UCSD-AML1 (cell line): ENCODE data around the gene ARSB.

Experiments used
- DNase-seq: peaks from one replicate; lab custom pipeline; 2025; ENCODE audit not compliant: unreplicated experiment; lab: John Stamatoyannopoulos, UW

The ARSB gene

DNA sequence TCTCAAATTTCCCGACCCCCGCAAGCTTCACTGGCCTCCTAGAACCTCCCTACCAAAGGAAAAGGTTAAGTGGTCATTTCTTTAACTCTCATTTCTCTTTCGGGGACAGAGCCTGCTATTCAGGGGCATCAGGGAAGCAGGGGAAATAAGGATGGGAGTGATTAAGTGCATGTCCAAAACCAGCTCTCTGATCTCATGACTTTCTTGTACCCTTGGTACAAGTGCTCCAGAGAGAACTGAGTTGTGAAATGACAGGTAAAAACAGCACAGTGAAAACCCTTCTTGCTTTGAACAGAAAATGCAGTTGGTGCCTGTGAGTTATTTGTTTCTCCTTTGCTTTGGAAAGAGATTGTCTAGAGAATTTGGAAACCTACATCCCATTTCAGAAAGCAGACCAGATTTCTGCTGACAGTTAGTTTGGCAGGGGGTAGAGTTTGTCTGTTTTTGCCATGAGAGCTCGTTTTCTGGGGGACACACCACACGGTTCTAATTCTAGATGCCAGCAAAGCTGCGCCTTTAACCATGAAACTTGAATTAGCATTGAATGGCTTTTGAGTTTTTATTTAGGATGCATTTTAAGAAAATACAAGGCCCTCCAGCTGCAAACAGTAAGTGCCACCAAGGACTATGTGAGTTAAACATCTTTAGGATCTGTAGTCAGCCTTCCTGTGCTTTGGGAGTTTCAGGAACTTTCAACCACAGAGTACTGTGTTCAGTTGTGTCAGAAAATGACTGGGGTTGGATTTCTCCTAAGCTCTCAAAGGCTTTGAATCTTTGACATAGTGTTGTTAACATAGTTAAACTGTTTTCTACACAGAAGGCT is 174.8 kb downstream of the ARSB start:
- no peak for DNase-seq

DNA sequence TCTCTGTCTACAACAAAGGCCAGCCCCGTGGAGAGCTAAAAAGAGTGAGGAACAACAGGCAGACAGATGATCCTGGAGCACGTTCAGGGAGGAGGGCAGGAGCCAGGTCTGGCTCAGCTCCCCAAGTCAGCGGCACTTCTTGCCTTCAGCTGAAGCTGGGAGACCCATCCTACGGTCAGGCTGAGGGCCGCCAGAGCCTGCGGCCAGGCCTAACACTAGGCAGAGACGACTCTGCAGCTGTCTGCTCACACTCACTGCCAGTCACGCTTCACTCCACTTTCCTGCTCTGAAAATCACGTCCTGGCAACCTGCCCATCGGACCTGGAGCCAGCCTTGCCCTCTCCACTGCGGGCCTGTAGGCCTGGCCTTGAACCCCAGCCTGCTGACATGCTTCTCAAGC is 175.7 kb downstream of the ARSB start:
- no peak for DNase-seq

DNA sequence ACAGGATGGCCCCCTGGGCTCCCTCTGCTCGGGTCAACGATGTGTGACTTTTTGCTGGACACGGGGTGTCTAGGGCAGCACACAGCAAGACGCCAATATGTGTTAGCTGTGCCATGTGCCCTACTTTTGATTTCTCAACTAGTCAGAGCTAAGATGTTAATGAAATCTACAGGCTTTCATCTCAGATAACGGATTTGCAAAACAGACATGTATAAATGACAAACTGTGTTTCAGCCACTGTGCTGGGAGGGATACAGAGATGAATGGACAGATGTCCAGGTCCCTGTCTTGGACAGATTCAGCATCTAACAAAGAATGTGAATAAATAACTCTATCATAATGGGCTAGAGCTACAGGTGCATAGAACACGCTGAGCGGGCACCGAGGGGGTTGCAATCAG is 176.3 kb downstream of the ARSB start:
- DNase-seq, result no peak

DNA sequence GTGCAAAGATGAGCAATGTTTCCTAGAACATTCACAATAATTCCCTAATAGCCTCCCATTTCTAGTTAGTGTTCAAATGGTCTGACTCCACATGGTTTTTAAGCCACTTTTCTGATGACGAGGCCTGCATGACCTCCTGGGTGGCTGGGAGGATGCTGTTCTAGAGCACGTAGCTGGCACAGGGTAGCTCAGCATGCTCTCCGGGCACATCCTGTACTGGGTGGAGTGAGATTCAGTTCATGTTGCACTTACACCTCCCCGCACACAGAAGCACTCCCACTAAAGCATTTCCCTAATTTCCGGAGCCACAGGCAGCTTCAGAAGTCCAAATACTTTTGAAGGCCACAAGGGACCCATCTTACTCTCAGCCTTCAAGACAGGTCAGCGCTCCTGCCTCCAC is 176.7 kb downstream of the ARSB start:
- DNase-seq, result no peak

DNA sequence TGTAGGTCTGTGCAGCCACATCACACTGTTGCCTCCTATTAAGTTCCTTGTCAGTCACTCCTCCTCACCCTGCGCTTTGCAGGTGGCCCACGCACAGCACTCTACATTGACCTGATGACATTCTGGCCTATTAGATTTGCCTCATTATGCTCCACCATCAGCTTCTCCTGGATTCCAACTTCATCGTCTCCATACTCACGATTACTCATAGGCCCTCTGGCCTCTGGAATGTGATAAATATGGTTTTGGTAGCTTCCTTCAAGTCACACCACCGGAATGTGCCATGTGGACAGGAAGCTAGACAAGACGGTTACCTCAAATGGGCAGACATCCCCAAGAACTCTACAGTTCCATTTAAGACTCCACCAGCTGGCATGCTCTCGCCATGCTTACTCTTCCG is 178.6 kb downstream of the ARSB start:
- no peak for DNase-seq

DNA sequence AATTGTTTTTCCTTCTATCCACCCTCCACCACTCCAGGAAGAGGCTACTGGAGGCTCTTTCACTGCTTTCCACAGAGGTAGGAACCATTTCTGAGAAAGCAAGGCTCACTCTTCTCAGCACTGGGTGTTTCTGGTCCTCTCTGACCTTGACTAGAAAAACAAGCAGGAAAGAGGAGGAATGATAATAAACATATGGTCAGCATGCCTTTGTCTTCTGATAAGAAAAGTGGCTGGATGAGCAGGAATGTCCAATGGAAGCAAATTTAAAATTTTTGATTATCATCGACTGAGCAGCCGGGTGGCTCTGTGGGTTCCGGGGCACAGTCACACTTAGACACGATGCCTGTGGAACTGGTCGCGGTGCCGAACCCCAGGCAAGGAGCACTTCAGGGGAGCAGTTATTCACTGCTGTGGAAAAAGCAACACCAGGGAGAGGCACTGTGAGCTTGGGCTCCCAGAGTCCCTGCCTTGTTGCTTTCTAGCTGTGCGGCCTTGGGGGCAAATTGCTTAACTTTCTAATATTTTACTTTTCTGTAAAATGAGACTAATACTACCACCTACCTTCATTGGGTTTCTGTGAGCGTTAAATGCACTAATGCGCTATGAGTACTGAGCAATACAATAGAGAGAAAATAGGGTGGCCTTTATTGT is 179.5 kb downstream of the ARSB start:
- no peak for DNase-seq

DNA sequence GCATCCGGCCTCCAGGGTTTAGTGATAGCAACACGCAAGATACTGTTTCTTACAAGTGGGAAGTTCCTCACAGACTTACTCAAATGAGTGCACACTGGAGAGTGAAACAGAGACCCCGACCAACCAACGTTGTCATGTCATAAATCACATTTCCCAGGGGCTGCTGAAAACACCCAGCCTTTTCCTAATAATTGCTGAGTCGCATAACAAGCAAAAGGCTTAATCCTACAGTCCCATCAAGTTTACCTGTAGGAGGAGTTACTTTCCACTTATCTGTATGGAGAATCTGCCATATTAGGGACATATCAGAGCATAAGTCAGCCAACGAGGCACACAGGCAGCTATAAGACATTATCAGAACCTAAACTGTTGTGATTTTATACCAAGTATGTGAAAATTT is 180.1 kb downstream of the ARSB start:
- DNase-seq, result no peak

DNA sequence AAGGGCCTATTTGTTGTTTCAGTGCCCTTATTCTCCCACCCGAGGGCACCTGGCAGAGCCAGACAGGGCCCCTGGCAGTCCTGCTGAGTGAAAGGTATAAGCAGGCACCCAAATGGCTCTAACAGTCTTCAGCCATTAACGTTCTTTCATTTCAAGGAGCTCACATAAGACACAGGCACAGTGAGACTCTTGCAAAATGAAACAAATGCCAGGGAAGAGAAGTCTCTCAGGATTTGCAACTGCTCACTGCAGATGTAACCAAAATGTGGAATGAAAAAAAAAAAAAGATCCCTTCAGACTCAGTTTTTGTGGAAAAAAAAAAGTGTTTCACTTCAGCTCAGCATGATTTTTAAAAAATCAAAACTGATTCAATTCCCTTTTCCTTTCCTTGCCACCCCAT is 181.2 kb downstream of the ARSB start:
- no peak for DNase-seq

DNA sequence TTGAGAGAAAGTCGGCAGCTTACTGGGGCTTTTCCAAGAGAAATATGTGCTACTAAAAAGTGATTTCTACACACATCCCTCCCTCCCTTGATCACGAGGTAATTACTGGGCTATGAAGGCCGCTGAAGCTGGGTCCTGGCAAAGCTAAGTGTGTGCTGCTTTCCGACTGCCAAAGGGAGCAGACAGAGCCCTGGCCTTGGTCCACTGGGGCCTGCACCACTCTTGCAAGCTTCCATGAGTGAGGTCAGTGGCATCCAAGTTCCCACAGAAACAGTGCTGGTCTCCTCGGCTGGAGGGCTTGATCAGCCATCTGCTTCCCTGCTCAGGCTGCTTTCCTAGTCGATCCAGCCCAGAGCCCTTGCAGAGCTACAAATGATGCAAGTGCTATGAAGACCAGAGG is 181.8 kb downstream of the ARSB start:
- no peak for DNase-seq

GRCh38 chr5:78801413-78801812 is 183.7 kb downstream of the ARSB start:
- no peak for DNase-seq

GRCh38 chr5:78799266-78800017 is 185.7 kb downstream of the ARSB start:
- DNase-seq, result no peak

DNA sequence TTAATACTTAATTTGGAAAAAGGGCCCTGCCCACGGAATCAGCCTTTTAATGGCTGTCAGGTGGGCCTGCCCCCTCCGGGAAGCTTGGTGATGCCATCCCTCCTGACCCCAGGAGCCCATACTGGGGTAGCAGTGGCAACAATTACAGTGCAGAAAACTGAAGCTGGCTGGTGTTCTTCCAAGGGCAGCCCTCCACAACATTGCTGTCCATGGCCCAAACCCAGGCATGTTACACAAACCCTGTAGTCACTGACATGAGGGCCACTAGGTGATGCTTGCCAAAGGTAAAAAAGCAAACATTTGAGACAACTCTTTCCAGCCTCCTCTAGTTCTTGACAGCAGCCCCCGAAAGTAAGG is 186.5 kb downstream of the ARSB start:
- DNase-seq, result no peak

GRCh38 chr5:78797936-78798672 is 187.0 kb downstream of the ARSB start:
- no peak for DNase-seq

DNA sequence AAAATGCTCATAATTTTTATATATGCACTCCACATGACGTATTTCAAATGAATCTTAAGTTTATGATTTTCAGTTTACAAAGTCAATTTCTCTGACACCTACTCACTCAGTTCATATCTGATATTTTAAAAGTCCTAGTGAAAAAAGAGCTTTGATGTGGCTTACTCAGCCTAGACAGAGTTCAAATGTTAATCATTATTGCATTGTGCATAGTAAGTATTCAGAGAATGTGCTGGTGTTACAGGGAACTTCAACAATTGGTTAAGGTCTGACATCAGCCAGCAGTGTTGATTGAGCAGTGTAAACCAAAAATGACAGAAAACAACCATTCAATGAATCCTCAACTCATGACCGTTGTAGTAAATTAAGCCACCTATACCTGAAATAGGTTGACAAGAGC is 189.4 kb downstream of the ARSB start:
- DNase-seq, result no peak

GRCh38 chr5:78794693-78795215 is 190.4 kb downstream of the ARSB start:
- DNase-seq, result no peak

DNA sequence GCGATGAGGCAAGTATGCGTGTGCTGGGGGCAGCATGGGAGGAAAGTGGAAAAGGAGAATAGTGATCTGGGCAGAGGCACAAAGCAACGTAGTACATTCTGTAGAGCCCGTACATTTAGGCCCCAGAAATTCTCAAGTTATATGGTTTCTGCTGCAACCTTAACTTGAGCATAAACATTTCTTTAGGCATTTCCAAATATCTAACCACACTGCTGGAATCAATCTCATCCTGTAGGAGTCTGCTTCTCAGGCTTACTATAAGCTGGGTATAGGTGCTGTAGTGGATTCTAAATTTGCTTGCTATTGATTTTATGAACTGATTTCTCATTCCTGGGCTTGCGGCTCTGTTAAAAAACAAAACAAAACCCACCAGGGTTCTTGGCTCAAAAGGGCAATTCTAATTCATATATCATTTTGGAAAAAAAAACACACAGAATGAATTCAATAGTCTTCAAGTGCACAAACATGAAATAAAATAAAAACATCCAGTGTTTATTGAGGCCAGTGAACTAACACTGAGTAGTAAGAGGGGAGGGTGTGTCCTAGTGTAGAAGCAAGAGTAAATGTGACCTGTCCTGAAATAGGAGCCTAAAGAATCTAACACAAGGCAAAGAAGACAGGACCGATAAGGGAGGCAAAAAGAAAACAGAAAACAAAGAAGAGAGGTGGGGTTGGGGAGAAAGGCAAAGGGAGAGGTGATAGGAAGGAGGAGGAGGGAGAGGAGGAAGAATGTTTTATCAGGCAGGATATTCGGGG is 191.0 kb downstream of the ARSB start:
- DNase-seq, result no peak

- peak; percentile 16 for DNase-seq
Observed at GRCh38 chr5:78792345-78793055, 192.6 kb downstream of the ARSB start.

DNA sequence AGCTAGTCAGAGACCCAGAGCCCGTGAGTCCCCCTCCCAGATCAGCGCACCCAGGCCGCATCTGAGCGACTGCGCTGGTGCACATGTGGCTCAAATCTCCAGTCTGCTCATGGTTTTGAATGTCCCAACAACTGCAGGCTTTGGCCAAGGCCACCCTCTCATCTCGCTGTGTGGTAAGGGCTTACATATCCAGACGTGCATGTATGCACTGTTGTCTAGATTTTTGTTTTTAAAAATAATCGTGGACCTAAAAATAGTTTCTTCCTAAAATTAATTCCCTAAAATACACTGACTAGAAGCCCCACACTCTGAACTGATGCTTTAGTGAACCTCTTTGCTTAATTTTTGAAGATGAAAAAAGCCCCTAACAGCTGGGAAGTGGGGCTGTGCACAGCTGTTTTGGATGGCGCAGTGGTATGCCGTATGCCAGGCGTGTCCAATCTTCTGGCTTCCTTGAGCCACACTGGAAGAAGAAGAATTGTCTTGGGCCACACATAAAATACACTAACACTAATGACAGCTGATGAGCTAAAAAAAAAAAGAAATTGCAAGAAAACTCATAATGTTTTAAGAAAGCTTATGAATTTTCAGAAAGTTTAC is 193.5 kb downstream of the ARSB start:
- DNase-seq, result no peak

DNA sequence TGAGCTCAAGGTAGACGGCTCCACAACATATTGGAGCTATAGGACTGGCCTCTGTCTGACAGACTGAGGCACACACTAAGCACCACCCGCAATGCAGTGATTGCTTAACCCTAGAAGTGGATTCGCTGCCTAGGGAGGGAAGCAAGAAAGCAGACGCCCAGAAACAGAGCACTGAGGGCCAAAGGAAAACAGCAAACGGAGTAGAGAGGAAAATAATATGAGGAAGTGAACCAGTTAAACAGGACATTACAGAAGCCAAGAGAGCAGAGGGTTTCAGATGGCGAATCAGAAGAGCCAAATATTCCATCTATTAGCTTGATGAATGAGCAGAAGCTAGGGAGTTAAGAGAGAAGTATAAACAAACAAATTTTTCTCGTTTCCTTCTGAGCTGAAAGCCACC is 197.3 kb downstream of the ARSB start:
- no peak for DNase-seq
